Large intestine (tissue), 3 donors: ENCODE measurements around the gene CASP2. TPM values are rescaled to one million over a fixed set of nuclear protein-coding genes. Genes with fewer than 3 reads are reported as not detected.

Experiments
- DNase-seq, 2 donors: peaks; one replicate each; pipeline versions ENCODE4 v3.0.0 to v3.0.0-alpha.2; 2013
- H3K27ac ChIP-seq: one replicate; pipeline ENCODE4 v1.5.1; 2013; ENCODE audit warnings: low read length
- H3K27me3 ChIP-seq: 2 replicates; pipeline ENCODE4 v1.6.1; 2013; ENCODE audit warnings: low read length; ENCODE audit not compliant: control insufficient read depth, insufficient read depth
- H3K36me3 ChIP-seq: 2 replicates; pipeline ENCODE4 v1.6.1; 2013; ENCODE audit warnings: low read length; ENCODE audit not compliant: control insufficient read depth, insufficient read depth
- H3K4me1 ChIP-seq: one replicate; pipeline ENCODE4 v1.6.1; 2013; ENCODE audit warnings: low read length; ENCODE audit not compliant: control insufficient read depth, insufficient read depth
- H3K4me3 ChIP-seq: one replicate; pipeline ENCODE4 v1.5.1; 2013; ENCODE audit warnings: low read length
- H3K9me3 ChIP-seq: one replicate; pipeline ENCODE4 v1.6.1; 2013; ENCODE audit warnings: mild to moderate bottlenecking, low read depth, low read length, moderate library complexity; ENCODE audit not compliant: control insufficient read depth
- WGBS: methylation state at CpG from one replicate; pipeline ENCODE4 v1.1.5; 2013; ENCODE audit warnings: low lambda C conversion rate; ENCODE audit not compliant: insufficient coverage; 5-methylcytosine and 5-hydroxymethylcytosine counted together
- polyA plus RNA-seq: library from polyadenylated mRNA; unstranded; fragments of 120-200 nt; gene quantifications from one replicate; pipeline ENCODE4 v1.2.1, GENCODE V29; 2013

Gene CASP2
- polyA plus RNA-seq, 1 donor = 29.4 TPM

GRCh38 chr7:143290293-143290692 lies 2.1 kb downstream of the CASP2 start:
- peaks cover 30% of the 10 kb centered on the region for H3K4me1 ChIP-seq
- peaks cover 43% of the 10 kb centered on the region for H3K36me3 ChIP-seq
- no peak overlapping the region for H3K4me3 ChIP-seq
- no peak overlapping the region for H3K27ac ChIP-seq
- DNase-seq = no peak
- no peaks in the 10 kb centered on the region for H3K27me3 ChIP-seq
- H3K9me3 ChIP-seq = peaks cover 3% of the 10 kb centered on the region
- no CpG with 5 or more reads among the region's 4 CpGs for WGBS

- DNase-seq = no peak
- Histone ChIP-seq H3K9me3 (no peaks in the 10 kb centered on the region), H3K36me3 (peaks cover 48% of the 10 kb centered on the region), H3K27me3 (no peaks in the 10 kb centered on the region), H3K4me3 (no peak overlapping the region), H3K27ac (no peak overlapping the region), H3K4me1 (peaks cover 17% of the 10 kb centered on the region)
- 100% methylated on average over 1 of the region's 5 CpGs for WGBS
These were observed 4.7 kb downstream of the CASP2 start for GRCh38 chr7:143292876-143293275.

GRCh38 chr7:143295870-143296269 lies 7.7 kb downstream of the CASP2 start:
- Histone ChIP-seq H3K9me3 (no peaks in the 10 kb centered on the region), H3K27me3 (no peaks in the 10 kb centered on the region), H3K27ac (peak overlapping the region; percentile 68), H3K36me3 (peaks cover 69% of the 10 kb centered on the region), H3K4me3 (no peak overlapping the region), H3K4me1 (peaks cover 11% of the 10 kb centered on the region)
- peak; percentile 42 to 77 for DNase-seq

- Histone ChIP-seq H3K9me3 (no peaks in the 10 kb centered on the region), H3K27ac (peak overlapping the region; percentile 67), H3K36me3 (peaks cover 75% of the 10 kb centered on the region), H3K4me3 (no peak overlapping the region), H3K4me1 (peaks cover 11% of the 10 kb centered on the region), H3K27me3 (no peaks in the 10 kb centered on the region)
- WGBS = no CpG with 5 or more reads among the region's 2 CpGs
- no peak for DNase-seq
These were observed 8.5 kb downstream of the CASP2 start for GRCh38 chr7:143296686-143297085.

- H3K4me1 ChIP-seq = peaks cover 11% of the 10 kb centered on the region
- no CpG with 5 or more reads among the region's 2 CpGs for WGBS
- H3K27me3 ChIP-seq = no peaks in the 10 kb centered on the region
- H3K9me3 ChIP-seq = no peaks in the 10 kb centered on the region
- no peak overlapping the region for H3K27ac ChIP-seq
- DNase-seq = no peak
- no peak overlapping the region for H3K4me3 ChIP-seq
- H3K36me3 ChIP-seq = peaks cover 73% of the 10 kb centered on the region
These were observed 11.2 kb downstream of the CASP2 start for GRCh38 chr7:143299346-143299745.

GRCh38 chr7:143299840-143300239 lies 11.7 kb downstream of the CASP2 start:
- Histone ChIP-seq H3K27ac (no peak overlapping the region), H3K4me1 (peaks cover 11% of the 10 kb centered on the region), H3K4me3 (no peak overlapping the region), H3K9me3 (no peaks in the 10 kb centered on the region), H3K36me3 (peaks cover 73% of the 10 kb centered on the region), H3K27me3 (no peaks in the 10 kb centered on the region)
- peak in 1 of 2 donors; percentile 31 for DNase-seq
- WGBS = 100% methylated on average over 1 of the region's 8 CpGs

GRCh38 chr7:143300959-143301935 lies 13.1 kb downstream of the CASP2 start:
- H3K36me3 ChIP-seq = peaks cover 76% of the 10 kb centered on the region
- 80% methylated on average over 1 of the region's 8 CpGs for WGBS

GRCh38 chr7:143303733-143304132 lies 15.6 kb downstream of the CASP2 start:
- H3K27me3 ChIP-seq = no peaks in the 10 kb centered on the region
- H3K4me3 ChIP-seq = no peak overlapping the region
- H3K4me1 ChIP-seq = no peaks in the 10 kb centered on the region
- H3K36me3 ChIP-seq = peaks cover 82% of the 10 kb centered on the region
- no peak for DNase-seq
- 90% methylated on average over 2 of the region's 10 CpGs for WGBS
- H3K27ac ChIP-seq = no peak overlapping the region
- H3K9me3 ChIP-seq = no peaks in the 10 kb centered on the region

More at GRCh38 chr7:143300959-143301935, 13.1 kb downstream of the CASP2 start:
- H3K9me3 ChIP-seq = no peaks in the 10 kb centered on the region
- DNase-seq = no peak
- H3K4me1 ChIP-seq = peaks cover 9% of the 10 kb centered on the region
- no peak overlapping the region for H3K27ac ChIP-seq
- H3K27me3 ChIP-seq = no peaks in the 10 kb centered on the region
- H3K4me3 ChIP-seq = no peak overlapping the region

- no peaks in the 10 kb centered on the region for H3K9me3 ChIP-seq
- no peaks in the 10 kb centered on the region for H3K27me3 ChIP-seq
- H3K27ac ChIP-seq = no peak overlapping the region
- no peak for DNase-seq
- no peak overlapping the region for H3K4me3 ChIP-seq
- WGBS = no CpG with 5 or more reads among the region's 6 CpGs
- H3K36me3 ChIP-seq = peaks cover 74% of the 10 kb centered on the region
- H3K4me1 ChIP-seq = no peaks in the 10 kb centered on the region
These were observed 16.8 kb downstream of the CASP2 start for GRCh38 chr7:143304938-143305337.

GRCh38 chr7:143305423-143306070 lies 17.4 kb downstream of the CASP2 start:
- 71% methylated on average over 2 of the region's 10 CpGs for WGBS
- H3K27ac ChIP-seq = no peak overlapping the region

More at GRCh38 chr7:143305423-143306070, 17.4 kb downstream of the CASP2 start:
- no peaks in the 10 kb centered on the region for H3K4me1 ChIP-seq
- H3K36me3 ChIP-seq = peaks cover 68% of the 10 kb centered on the region
- H3K27me3 ChIP-seq = no peaks in the 10 kb centered on the region
- no peaks in the 10 kb centered on the region for H3K9me3 ChIP-seq
- no peak overlapping the region for H3K4me3 ChIP-seq
- peak in 1 of 2 donors; percentile 47 for DNase-seq
